ENCODE data around the gene FRS2.

Gene FRS2

DNA sequence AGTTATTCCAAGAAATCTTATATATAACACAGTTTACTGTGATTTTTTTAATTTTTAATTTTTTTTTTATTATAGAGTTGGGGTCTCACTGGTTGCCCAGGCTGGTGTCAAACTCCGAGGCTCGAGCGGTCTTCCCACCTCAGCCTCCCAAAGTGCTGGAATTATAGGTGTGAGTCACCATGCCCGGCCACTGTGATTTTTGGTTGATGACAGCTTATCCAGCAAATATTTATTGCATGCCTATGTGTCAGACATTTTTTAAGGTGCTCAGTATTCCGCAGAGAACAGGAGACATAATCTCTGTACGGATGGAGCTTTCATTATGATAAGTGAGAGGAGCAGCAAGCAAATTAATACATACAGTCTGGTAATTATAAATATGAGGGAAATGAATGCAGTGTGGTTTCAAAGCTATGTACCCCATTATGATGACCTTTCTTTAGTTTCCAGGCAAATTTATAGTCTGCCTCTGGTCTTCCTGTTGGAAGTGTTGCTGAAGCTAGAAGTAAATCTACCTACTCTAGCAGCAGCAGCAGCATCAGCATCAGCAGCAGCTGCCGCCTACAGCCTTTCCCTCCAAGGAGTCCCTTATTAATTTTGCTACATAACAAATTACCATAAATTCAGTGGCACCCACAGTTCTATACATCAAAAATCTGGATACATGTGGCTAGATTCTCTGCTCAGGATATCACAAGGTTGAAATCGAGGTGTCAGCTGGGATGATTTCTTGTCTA is 32.3 kb downstream of the FRS2 start:
- no peak for DNase-seq

GRCh38 chr12:69508091-69508490 is 37.9 kb downstream of the FRS2 start:
- no peak for DNase-seq

DNA sequence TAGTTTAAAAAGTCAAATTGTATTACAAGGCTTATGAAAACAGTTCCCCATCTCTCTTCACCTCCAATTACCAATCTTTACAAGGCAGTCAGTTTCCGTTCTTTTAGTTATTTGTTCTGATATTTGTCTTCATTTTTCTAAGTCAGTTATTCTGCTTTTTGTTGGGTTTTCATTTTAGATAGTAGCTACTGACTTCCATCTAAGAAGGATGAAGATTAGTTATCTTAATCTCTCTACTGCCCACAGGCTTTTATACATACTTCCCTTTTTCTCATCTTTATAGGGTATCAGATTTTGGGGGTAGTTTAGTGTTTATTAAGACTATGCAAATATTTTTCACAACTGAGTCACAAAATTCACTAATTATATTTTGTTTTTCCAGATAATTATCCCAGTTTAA is 38.4 kb downstream of the FRS2 start:
- no peak for DNase-seq

DNA sequence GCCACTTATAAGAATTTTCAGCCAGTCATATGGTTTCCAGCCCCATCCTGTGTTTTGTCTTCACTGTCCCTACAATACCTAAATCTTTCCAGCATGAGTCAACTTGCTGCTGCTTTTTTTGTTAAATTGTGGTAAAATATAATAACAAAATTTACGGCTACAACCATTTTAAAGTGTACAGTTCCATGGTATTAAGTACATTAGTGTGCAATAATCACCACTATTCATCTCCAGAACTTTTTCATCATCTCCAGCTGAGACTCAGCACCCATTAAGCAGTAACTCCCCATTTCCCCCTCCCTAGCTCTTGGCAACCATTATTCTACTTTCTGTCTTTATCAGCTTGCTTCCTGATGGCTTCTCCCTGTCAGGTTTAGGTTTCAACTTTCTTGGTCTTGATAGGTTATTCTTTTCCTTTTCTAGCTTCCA is 39.1 kb downstream of the FRS2 start:
- DNase-seq: no peak

GRCh38 chr12:69509904-69510827 is 40.0 kb downstream of the FRS2 start:
- no peak for DNase-seq

GRCh38 chr12:69511016-69511415 is 40.8 kb downstream of the FRS2 start:
- DNase-seq: no peak

GRCh38 chr12:69511469-69512267 is 41.5 kb downstream of the FRS2 start:
- no peak for DNase-seq

DNA sequence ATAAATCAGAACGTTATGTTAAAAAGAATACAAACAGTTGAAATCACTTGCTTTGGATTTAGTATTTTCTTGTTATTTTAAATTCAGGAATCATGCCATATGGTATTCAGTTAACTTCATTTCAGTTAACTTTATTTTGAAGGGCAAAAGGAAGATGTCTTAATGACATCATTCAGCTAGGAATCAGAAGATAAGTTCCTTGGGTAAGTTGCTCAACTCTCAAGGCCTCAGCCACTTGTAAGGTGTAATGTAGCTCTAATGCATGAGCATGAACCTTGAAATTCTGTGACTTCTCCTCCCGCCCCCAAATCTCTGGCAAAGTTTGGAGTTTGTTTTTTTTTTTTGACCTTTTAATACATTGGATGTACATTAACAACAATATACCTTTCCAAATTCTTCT is 42.6 kb downstream of the FRS2 start:
- DNase-seq: no peak

- no peak for DNase-seq
Observed at GRCh38 chr12:69513297-69513696, 43.1 kb downstream of the FRS2 start.

GRCh38 chr12:69514111-69514510 is 43.9 kb downstream of the FRS2 start:
- DNase-seq: no peak

DNA sequence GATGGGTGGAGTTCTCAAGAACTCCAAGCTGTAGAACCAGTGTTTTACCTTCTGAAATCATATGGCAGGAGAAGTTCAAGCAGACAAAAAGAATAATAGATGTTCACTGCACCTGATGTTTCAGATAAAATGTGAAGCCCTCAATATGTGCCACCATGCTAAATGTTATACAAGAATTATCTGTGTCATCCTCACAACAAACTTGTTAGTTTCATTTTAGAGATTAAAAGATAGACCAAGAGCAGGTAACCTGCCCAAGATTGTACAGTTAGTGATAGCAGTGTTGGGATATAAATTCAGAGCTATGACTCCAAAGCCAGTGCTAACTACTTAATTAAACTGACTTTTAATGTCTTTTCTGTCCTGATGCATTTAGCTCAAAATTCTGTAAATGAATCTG is 44.7 kb downstream of the FRS2 start:
- DNase-seq: no peak

DNA sequence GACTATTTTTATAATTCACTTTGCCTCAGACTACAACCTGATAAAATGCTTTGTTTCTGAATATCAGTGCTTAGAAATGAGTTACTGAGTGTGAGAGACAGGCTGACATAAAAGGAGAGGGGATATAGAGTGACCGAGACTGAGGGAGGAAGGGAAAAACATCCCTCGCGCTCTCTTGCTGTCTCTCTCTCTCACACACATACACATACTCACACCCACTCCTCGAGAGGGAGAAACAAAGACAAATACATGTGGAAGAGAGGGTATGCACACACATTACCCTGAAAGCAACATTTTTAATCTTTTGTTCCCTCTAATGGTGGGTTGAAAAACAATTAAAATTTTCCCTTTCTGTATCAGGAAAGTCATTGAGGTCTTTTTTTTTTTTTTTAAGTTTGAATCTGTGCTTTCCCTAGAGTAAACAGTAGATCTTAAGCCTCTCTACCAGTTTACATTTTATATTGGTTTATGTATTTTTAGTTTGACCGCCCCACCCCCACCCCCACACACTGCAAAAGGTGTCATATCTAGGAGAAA is 45.3 kb downstream of the FRS2 start:
- no peak for DNase-seq

DNA sequence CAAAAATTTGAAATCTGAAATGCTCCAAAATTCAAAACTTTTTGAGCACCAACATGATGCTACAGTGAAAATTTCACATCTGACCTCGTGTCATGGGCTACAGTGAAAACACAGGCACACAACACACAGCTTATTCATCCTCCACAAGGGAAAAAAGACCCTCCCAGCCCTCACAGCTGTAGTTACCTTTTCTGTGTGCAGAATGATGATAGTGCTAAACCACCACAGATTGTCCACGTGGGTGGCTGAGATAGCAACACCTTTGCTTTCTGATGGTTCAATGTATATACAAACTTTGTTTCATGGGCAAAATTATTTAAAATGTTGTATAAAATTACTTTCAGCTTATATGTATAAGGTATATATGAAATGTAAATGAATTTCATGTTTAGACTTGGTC is 46.8 kb downstream of the FRS2 start:
- no peak for DNase-seq

GRCh38 chr12:69517406-69517805 is 47.2 kb downstream of the FRS2 start:
- no peak for DNase-seq

DNA sequence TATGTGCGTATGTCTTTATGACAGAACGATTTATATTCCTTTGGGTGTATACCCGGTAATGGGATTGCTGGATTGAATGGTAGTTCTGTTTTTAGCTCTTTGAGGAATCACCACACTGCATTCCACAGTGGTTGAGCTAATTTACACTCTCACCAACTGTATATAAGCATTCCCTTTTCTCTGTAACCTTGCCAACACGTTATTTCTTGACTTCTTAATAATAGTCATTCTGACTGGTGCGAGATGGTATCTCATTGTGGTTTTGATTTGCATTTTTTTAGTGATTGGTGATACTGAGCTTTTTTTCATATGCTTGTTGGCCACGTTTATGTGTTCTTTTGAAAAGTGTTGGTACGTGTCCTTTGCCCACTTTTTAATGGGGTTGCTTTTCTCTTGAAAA is 49.7 kb downstream of the FRS2 start:
- DNase-seq: no peak

DNA sequence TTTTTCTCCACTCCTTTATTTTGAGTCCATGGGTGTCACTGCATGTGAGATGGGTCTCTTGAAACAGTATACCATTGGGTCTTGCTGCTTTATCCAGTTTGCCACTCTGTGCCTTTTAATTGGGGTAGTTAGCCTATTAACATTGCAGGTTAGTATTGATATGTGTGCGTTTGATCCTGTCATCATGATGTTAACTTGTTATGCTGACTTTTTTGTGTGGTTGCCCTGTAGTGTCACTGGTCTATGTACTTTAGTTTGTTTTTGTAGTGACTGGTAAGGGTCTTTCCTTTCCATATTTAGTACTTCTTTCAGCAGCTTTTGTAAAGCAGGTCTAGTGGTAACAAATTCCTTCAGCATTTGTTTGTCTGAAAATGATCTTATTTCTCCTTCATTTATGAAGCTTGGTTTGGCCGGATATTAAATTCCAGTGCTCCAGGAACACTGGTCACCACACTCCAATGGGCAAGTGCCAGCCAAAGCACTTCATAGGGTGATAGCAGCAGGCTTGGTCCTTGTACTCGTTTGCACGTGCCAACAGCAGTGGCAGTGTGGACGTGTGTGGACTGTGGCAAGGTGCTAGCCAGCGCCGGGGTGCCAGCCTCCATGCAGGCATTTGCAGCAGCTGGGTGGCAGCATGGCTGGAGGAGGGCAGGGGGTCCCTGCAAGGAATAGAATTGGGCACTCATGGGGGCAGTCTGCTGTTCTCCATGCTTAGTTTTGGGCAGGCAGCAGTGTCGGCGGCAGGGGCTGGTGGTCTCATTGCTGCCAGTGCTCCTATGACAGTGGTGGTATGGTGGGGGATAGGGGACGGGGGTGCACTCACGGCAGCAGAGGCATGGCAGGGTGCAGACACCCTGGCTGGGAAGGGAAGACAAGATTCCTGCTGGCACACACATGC is 53.5 kb downstream of the FRS2 start:
- DNase-seq: no peak

- no peak for DNase-seq
Observed at GRCh38 chr12:69524331-69524630, 54.1 kb downstream of the FRS2 start.

DNA sequence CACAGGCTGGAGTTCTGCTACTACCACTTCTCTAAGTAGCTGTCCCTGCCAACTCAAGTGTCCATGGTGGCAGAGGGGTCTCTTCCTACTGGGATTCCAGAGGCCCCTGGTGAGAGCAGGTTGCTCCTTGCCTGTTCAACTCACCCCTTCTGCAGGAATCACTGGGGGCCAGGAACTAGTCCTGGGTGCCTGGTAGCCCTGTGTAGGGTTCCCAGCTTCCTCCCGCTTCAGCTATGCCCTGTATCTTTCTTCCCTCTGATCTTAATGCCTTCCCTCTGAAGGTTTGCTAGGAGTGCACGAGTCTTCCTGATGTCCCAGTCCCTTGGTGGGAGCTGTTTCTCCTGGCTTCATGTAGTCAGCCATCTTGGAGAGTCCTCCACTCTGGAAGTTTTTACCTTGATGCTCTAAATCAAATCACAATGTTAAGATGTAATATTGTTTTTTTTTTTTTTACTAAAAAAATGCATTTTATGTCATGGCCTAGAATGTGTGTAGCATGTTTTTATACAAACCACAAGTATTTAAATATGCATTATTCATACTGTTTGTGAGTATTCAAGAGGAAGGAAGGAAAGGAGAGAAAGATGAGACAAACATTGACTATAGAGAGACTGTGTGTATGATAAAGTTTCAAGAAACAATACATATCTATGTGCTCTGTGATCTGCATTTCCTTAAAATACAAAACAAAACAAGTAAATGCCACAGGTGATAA is 54.7 kb downstream of the FRS2 start:
- DNase-seq: no peak

- DNase-seq: no peak
Observed at GRCh38 chr12:69527506-69528272, 57.5 kb downstream of the FRS2 start.

DNA sequence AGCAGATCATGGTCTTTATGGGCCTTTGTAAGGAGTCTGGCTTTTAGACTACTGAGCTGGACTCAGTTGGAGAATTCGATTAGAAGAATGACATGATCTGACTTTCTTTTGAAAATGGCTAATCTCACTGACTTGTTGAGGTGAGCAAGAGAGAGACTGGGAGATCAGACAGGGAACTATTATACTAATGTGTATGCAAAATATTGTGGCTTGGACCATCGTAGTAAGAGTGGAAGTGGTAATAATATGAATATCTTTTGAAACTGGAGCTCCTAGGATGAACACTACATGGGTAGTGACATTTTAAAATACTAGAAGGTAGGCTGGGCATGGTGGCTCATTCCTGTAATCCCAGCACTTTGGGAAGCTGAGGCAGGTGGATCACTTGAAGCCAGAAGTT is 58.8 kb downstream of the FRS2 start:
- DNase-seq: no peak

GRCh38 chr12:69533844-69534243 is 63.7 kb downstream of the FRS2 start:
- DNase-seq: no peak

Measured in CD4-positive, alpha-beta T cell treated with Interleukin-17A for 4 hours (primary cell).